HG02884 (cell line): ENCODE results near the gene DOCK2.
A peak's percentile ranks its signal among the peaks of the same experiment; 100 is the strongest.
"Not testable (repeated sequence)": the region's sequence is repeated elsewhere in the genome, so short reads cannot be mapped to it uniquely, and the experiment has no call there.

Source experiments
- ATAC-seq: cut with Tn5 transposase; IDR thresholded peaks from one replicate; pipeline ENCODE4 v1.9.1; 2021; ENCODE audit warnings: mild to moderate bottlenecking, moderate library complexity; ENCODE audit not compliant: unreplicated experiment

Gene DOCK2

GRCh38 chr5:170077526-170077925 lies 440.5 kb downstream of the DOCK2 start:
- ATAC-seq, result no peak

- ATAC-seq, result no peak
These were observed 441.4 kb downstream of the DOCK2 start for GRCh38 chr5:170078458-170078857.

GRCh38 chr5:170078931-170079330 lies 441.9 kb downstream of the DOCK2 start:
- no peak for ATAC-seq

GRCh38 chr5:170080217-170080616 lies 443.1 kb downstream of the DOCK2 start:
- ATAC-seq, result no peak

- no peak for ATAC-seq
These were observed 443.8 kb downstream of the DOCK2 start for GRCh38 chr5:170080786-170081445.

- no peak for ATAC-seq
These were observed 444.5 kb downstream of the DOCK2 start for GRCh38 chr5:170081616-170082015.

- ATAC-seq, result no peak
These were observed 445.6 kb downstream of the DOCK2 start for GRCh38 chr5:170082701-170083100.

GRCh38 chr5:170087168-170087817 lies 450.2 kb downstream of the DOCK2 start:
- no peak for ATAC-seq

- ATAC-seq, result no peak
These were observed 455.5 kb downstream of the DOCK2 start for GRCh38 chr5:170092455-170093101.

GRCh38 chr5:170094329-170094728 lies 457.3 kb downstream of the DOCK2 start:
- ATAC-seq, result not testable (repeated sequence)

- ATAC-seq, result no peak
These were observed 458.6 kb downstream of the DOCK2 start for GRCh38 chr5:170095646-170096045.

- no peak for ATAC-seq
These were observed 460.9 kb downstream of the DOCK2 start for GRCh38 chr5:170097934-170098333.

- ATAC-seq, result peak; percentile 54
These were observed 463.2 kb downstream of the DOCK2 start for GRCh38 chr5:170100066-170100943.

- no peak for ATAC-seq
These were observed 466.4 kb downstream of the DOCK2 start for GRCh38 chr5:170103447-170103846.

- ATAC-seq, result no peak
These were observed 467.2 kb downstream of the DOCK2 start for GRCh38 chr5:170104299-170104698.

- ATAC-seq, result no peak
These were observed 467.6 kb downstream of the DOCK2 start for GRCh38 chr5:170104710-170105109.

GRCh38 chr5:170105642-170106611 lies 468.9 kb downstream of the DOCK2 start, which contains the start of gene FOXI1:
FOXI1 (plus strand) TSS chr5:170105897; CDS start chr5:170105958, 61 bp downstream.
- no peak for ATAC-seq

GRCh38 chr5:170107674-170108073 lies 470.6 kb downstream of the DOCK2 start:
- ATAC-seq, result no peak

GRCh38 chr5:170108266-170108785 lies 471.3 kb downstream of the DOCK2 start:
- no peak for ATAC-seq
